PC-3 (cell line): ENCODE data around the gene WDR27. TPM values are rescaled to one million over a fixed set of nuclear protein-coding genes. Genes with fewer than 3 reads are reported as not detected.

Source experiments
- ATAC-seq: fragments of 200-7000 bp; cut with Tn5 transposase; 2 replicates; pipeline ENCODE4 v1.9.1; 2020; ENCODE audit warnings: mild to moderate bottlenecking, moderate library complexity
- BruUV-seq: library from RNA; stranded (reverse); fragments of 400-500 nt; replicated peaks from 2 replicates; lab custom pipeline; 2021; lab: Mats Ljungman, UMichigan
- CTCF ChIA-PET: fragments of 300-600 bp; sonication (Branson Sonifier 250); formaldehyde crosslinking; loops from one replicate; lab custom pipeline; 2022; ENCODE audit warnings: antibody characterized with exemption; lab: Charles Lee
- POLR2A ChIA-PET: fragments of 300-600 bp; sonication (Branson Sonifier 250); formaldehyde crosslinking; loops from one replicate; lab custom pipeline; 2022; ENCODE audit warnings: antibody characterized with exemption; ENCODE audit not compliant: unreplicated experiment; lab: Charles Lee
- DNase-seq: peaks from one replicate; pipeline ENCODE4 v3.0.0-alpha.2; 2015
- H2AFZ ChIP-seq: fragments of 300-600 bp; sonication (generic); 2 replicates; pipeline ENCODE4 v1.6.0; 2016; ENCODE audit warnings: antibody characterized with exemption, low read length
- H3F3A ChIP-seq: fragments of 300-600 bp; sonication (generic); one replicate; pipeline ENCODE4 v1.6.0; 2017; ENCODE audit warnings: antibody characterized with exemption, low read length, control low read depth, mild to moderate bottlenecking; ENCODE audit not compliant: unreplicated experiment
- H3K27ac ChIP-seq: fragments of 300-600 bp; sonication (generic); 2 replicates; pipeline ENCODE4 v1.5.1; 2016; ENCODE audit warnings: mild to moderate bottlenecking, low read length
- H3K27me3 ChIP-seq: fragments of 300-600 bp; sonication (generic); 2 replicates; pipeline ENCODE4 v1.6.1; 2016; ENCODE audit warnings: low read length, mixed read lengths
- H3K36me3 ChIP-seq: fragments of 300-600 bp; sonication (generic); 2 replicates; pipeline ENCODE4 v1.6.1; 2016; ENCODE audit warnings: low read depth, mixed run types, low read length, mixed read lengths
- H3K4me1 ChIP-seq: fragments of 300-600 bp; sonication (generic); 2 replicates; pipeline ENCODE4 v1.5.1; 2016; ENCODE audit warnings: low read length; ENCODE audit not compliant: insufficient read depth
- H3K4me2 ChIP-seq: fragments of 300-600 bp; sonication (generic); 2 replicates; pipeline ENCODE4 v1.6.0; 2016; ENCODE audit warnings: low read length
- H3K4me3 ChIP-seq: fragments of 300-600 bp; sonication (generic); 2 replicates; pipeline ENCODE4 v1.5.1; 2016; ENCODE audit warnings: mild to moderate bottlenecking, low read length, mixed read lengths
- H3K79me2 ChIP-seq: fragments of 300-600 bp; sonication (generic); 2 replicates; pipeline ENCODE4 v1.6.1; 2017; ENCODE audit warnings: low read length, mixed read lengths
- H3K9ac ChIP-seq: fragments of 300-600 bp; sonication (generic); 2 replicates; pipeline ENCODE4 v1.6.0; 2016; ENCODE audit warnings: mild to moderate bottlenecking, low read length
- H3K9me2 ChIP-seq: fragments of 300-600 bp; sonication (generic); replicated peaks from 2 replicates; pipeline ENCODE4 v1.6.1; 2016; ENCODE audit warnings: mixed run types, low read length, mixed read lengths
- H3K9me3 ChIP-seq: fragments of 300-600 bp; sonication (generic); 2 replicates; pipeline ENCODE4 v1.6.1; 2016; ENCODE audit warnings: low read length, mixed read lengths
- H4K20me1 ChIP-seq: fragments of 300-600 bp; sonication (generic); 2 replicates; pipeline ENCODE4 v1.6.1; 2016; ENCODE audit warnings: low read length, mixed read lengths
- CTCF ChIP-seq: fragments of 300-600 bp; sonication (generic); conservative IDR thresholded peaks from 2 replicates; pipeline ENCODE4 v1.5.1; 2017; ENCODE audit warnings: antibody characterized with exemption, low read depth, mild to moderate bottlenecking, low read length
- EZH2 ChIP-seq: fragments of 300-600 bp; sonication (generic); IDR thresholded peaks from one replicate; pipeline ENCODE4 v1.6.1; 2017; ENCODE audit warnings: antibody characterized with exemption, mild to moderate bottlenecking, low read length; ENCODE audit not compliant: unreplicated experiment
- EZH2phosphoT487 ChIP-seq: fragments of 300-600 bp; sonication (generic); IDR thresholded peaks from 2 replicates; pipeline ENCODE4 v1.6.1; 2018; ENCODE audit warnings: mild to moderate bottlenecking, antibody characterized with exemption, low read length, borderline replicate concordance
- intact Hi-C: fragments of 100-400 bp; cut with micrococcal nuclease; formaldehyde crosslinking; loops from 2 replicates; pipeline ENCODE4 v1.9.0; 2023
- total RNA-seq: library from RNA; depleted of rRNA; stranded (reverse); fragments of >200 nt; gene quantifications from 2 replicates; pipeline ENCODE4 v1.2.3, GENCODE V29; 2014

The WDR27 gene
- total RNA-seq, 1 experiment from 2014 or later, result 20.0 TPM

GRCh38 chr6:169577236-169577635 is 124.6 kb downstream of the WDR27 start:
- Histone ChIP-seq H3K4me3 (no peak overlapping the region), H3K9ac (no peak overlapping the region), H3K4me1 (no peaks in the 10 kb centered on the region), H3K27ac (no peak overlapping the region), H4K20me1 (no peaks in the 10 kb centered on the region), H3K9me3 (no peaks in the 10 kb centered on the region), H3K27me3 (no peaks in the 10 kb centered on the region), H3K79me2 (no peaks in the 10 kb centered on the region), H3K36me3 (no peaks in the 10 kb centered on the region), H3F3A (no peaks in the 10 kb centered on the region), H3K9me2 (no peaks in the 10 kb centered on the region), H3K4me2 (no peak overlapping the region), H2AFZ (no peak overlapping the region)
- no peak for ATAC-seq
- no peak for DNase-seq
- TF ChIP-seq CTCF, result no peak
- TF ChIP-seq EZH2, result no peak
- no peak for TF ChIP-seq EZH2phosphoT487
- POLR2A ChIA-PET, result no interaction called here
- CTCF ChIA-PET, result no interaction called here
- no TSS peak for BruUV-seq
- intact Hi-C loops, result no loop called here

GRCh38 chr6:169575821-169576220 is 126.0 kb downstream of the WDR27 start:
- Histone ChIP-seq H3K4me2 (no peak overlapping the region), H3K9me3 (no peaks in the 10 kb centered on the region), H4K20me1 (no peaks in the 10 kb centered on the region), H3K36me3 (no peaks in the 10 kb centered on the region), H3K79me2 (no peaks in the 10 kb centered on the region), H3K27me3 (no peaks in the 10 kb centered on the region), H2AFZ (no peak overlapping the region), H3K9me2 (no peaks in the 10 kb centered on the region), H3F3A (no peaks in the 10 kb centered on the region), H3K4me1 (peaks cover 9% of the 10 kb centered on the region), H3K9ac (no peak overlapping the region), H3K4me3 (no peak overlapping the region), H3K27ac (no peak overlapping the region)
- ATAC-seq (no peak), DNase-seq (no peak)
- ChIA-PET CTCF (no interaction called here), POLR2A (no interaction called here)
- intact Hi-C loops, result no loop called here
- no TSS peak for BruUV-seq
- TF ChIP-seq EZH2 (no peak), CTCF (no peak), EZH2phosphoT487 (no peak)

GRCh38 chr6:169575365-169575764 is 126.5 kb downstream of the WDR27 start:
- CTCF ChIA-PET, result no interaction called here
- H3K9me2 ChIP-seq, result no peaks in the 10 kb centered on the region
- intact Hi-C loops, result no loop called here
- peaks cover 13% of the 10 kb centered on the region for H3K4me1 ChIP-seq
- POLR2A ChIA-PET, result no interaction called here
- H3K36me3 ChIP-seq, result no peaks in the 10 kb centered on the region
- H2AFZ ChIP-seq, result no peak overlapping the region
- H3K79me2 ChIP-seq, result no peaks in the 10 kb centered on the region
- no TSS peak for BruUV-seq
- DNase-seq (no peak), ATAC-seq (no peak)
- no peaks in the 10 kb centered on the region for H3F3A ChIP-seq
- TF ChIP-seq EZH2 (no peak), CTCF (no peak), EZH2phosphoT487 (no peak)
- no peak overlapping the region for H3K4me2 ChIP-seq
- no peak overlapping the region for H3K9ac ChIP-seq
- no peak overlapping the region for H3K27ac ChIP-seq
- H4K20me1 ChIP-seq, result no peaks in the 10 kb centered on the region
- no peaks in the 10 kb centered on the region for H3K27me3 ChIP-seq
- H3K9me3 ChIP-seq, result no peaks in the 10 kb centered on the region
- no peak overlapping the region for H3K4me3 ChIP-seq
